Astrocyte of the hippocampus (primary cell): ENCODE data around the gene WBP1.
"Not testable (repeated sequence)": the region's sequence is repeated elsewhere in the genome, so short reads cannot be mapped to it uniquely, and the experiment has no call there.

Source experiments
- DNase-seq: peaks from one replicate; pipeline ENCODE4 v3.0.0; 2011; ENCODE audit warnings: low read depth, low spot score

WBP1 gene

GRCh38 chr2:74450570-74451190, 7.6 kb upstream of the WBP1 start:
- no peak for DNase-seq

DNA sequence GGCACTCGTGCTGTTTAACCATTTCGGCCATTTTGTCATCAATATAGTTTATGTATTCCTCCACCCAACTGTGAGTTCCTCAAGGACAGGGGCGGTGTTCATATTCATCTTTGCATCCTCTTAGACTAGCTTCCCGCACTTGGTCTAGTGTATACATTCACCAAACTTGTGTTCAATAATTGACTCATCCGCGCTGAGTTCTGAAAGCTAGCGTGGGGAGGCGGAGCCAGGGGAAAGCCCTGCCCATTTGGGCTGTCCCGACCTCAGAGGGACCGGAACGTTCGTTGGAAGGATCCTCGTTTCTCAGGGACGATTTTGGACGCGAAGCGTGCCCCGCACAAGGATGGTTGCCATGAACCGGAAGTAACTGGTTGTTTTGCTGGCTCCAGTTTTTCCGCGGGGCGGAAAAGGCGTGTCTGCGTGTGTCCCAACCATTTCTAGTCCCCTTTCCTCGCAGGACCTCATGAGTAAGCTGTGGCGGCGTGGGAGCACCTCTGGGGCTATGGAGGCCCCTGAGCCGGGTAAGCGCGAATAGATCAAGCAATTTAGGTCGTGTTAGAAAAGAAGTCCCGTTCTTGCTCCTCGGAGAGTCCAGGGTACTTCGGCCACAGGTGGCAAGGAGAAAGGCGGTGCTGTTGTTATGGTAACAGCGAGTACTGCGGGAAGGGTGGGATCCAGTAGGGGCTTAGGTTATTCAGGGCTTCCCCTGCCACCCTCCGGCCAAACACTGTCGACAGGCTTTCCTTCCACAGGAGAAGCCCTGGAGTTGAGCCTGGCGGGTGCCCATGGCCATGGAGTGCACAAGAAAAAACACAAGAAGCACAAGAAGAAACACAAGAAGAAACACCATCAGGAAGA, 3.4 kb upstream of the WBP1 start, which contains the start of gene INO80B:
Gene INO80B (plus strand): TSS at position 434 of the 858 bp plus-strand sequence. CDS start 30 bp downstream, at position 464.
- peak; percentile 99 for DNase-seq

DNA sequence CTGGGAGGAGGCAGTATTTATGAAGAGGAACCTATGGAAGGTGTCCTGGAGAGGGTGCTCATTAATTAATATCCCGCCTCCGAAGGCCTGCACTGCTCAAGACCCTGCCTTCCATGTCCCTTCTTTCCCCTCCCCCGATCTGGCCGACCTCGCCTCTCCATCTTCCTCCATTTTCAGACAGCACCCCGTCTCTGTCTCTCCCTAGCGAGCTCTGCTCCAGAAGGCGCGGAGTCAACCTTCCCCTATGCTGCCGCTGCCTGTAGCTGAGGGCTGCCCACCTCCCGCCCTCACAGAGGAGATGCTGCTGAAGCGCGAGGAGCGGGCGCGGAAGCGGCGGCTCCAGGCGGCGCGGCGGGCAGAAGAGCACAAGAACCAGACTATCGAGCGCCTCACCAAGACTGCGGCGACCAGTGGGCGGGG, 1.1 kb upstream of the WBP1 start:
- no peak for DNase-seq

- DNase-seq: peak; percentile 71
Measured at GRCh38 chr2:74457549-74458131, 598 bp upstream of the WBP1 start.

- peak; percentile 32 for DNase-seq
Measured at GRCh38 chr2:74458938-74459363, 713 bp downstream of the WBP1 start.

DNA sequence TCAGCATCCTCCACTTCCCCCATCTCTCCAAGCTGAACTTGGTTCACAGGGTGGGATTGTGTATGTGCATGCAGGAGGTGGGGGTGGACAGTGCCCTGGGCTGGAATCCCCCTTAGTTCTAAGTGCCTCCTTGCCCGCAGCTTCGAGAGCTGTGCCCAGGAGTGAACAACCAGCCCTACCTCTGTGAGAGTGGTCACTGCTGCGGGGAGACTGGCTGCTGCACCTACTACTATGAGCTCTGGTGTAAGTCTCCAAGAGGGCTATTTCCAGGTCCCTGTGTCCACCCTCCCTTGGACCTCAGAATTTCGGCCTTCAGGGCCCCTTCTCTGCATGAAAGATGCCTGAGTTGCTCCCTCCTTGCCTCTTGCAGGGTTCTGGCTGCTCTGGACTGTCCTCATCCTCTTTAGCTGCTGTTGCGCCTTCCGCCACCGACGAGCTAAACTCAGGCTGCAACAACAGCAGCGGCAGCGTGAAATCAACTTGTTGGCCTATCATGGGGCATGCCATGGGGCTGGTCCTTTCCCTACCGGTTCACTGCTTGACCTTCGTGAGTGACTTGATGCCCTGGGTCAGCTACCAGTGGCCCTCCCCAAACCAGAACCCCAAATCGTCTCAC, 1.4 kb downstream of the WBP1 start:
- DNase-seq: not testable (repeated sequence)

DNA sequence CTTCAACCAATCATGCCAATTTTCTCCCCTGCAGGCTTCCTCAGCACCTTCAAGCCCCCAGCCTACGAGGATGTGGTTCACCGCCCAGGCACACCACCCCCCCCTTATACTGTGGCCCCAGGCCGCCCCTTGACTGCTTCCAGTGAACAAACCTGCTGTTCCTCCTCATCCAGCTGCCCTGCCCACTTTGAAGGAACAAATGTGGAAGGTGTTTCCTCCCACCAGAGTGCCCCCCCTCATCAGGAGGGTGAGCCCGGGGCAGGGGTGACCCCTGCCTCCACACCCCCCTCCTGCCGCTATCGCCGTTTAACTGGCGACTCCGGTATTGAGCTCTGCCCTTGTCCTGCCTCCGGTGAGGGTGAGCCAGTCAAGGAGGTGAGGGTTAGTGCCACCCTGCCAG, 1.9 kb downstream of the WBP1 start:
- not testable (repeated sequence) for DNase-seq

DNA sequence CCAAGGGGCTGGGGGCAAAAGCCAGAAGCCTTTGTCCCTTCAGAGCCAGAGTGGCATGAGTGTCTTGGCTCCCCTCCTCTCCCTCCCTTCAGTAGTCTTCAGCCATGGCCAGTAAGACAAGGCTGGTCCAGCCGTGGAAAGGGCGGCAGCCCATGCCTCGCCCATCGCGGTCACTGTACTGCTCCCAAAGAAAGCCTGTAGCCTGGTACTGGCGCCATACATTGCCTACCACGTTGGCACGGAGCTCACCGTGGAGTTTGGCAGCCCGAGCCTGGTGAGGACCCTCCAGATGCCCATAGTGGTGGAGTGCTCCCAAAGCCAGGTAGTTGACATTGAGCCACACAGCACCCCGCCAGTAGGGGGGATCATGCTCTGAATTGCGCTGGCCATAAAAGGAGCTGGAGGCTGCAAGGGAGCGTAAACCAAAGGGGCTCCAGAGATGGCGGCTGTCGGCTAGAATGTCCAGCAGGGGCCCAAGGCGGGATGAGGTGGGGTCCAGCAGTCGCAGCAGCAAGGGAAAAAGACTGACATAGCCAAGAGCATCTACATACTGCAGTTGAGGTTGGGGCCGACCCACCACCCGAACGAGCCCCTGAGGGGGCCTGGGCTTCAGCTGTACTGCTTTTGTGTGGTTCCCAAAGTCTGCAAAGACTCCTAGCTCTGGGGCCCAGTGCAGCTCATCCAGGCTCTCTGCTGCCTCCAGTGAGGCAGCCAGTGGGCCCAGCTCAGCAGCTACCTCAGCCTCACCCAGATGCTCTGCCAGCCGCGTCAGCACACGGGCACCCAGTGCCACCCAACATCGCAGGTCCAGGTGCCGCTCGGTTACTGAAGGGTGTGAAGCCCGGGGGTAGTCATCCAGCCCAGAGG, 3.2 kb downstream of the WBP1 start:
- DNase-seq: no peak

- DNase-seq: no peak
Measured at GRCh38 chr2:74462054-74462785, 4.0 kb downstream of the WBP1 start.

DNA sequence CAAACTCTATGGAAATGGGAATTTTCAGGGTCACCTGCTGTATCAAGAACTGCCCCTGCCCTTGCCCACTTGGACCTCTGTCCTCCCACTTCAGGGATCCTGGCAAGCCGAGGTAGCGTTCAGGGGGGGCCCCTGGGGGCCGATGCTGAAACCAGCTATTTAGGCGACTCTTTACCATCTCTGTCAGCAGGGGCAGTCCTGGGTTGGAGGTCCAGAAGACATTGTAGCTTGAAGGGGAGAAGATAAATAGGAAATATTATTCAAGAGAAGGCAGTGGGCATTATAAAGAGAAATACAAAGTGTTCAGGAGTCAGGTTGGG, 4.5 kb downstream of the WBP1 start:
- DNase-seq: no peak

GRCh38 chr2:74464406-74464805, 6.2 kb downstream of the WBP1 start:
- no peak for DNase-seq

- DNase-seq: not testable (repeated sequence)
Measured at GRCh38 chr2:74470742-74471141, 12.5 kb downstream of the WBP1 start.

DNA sequence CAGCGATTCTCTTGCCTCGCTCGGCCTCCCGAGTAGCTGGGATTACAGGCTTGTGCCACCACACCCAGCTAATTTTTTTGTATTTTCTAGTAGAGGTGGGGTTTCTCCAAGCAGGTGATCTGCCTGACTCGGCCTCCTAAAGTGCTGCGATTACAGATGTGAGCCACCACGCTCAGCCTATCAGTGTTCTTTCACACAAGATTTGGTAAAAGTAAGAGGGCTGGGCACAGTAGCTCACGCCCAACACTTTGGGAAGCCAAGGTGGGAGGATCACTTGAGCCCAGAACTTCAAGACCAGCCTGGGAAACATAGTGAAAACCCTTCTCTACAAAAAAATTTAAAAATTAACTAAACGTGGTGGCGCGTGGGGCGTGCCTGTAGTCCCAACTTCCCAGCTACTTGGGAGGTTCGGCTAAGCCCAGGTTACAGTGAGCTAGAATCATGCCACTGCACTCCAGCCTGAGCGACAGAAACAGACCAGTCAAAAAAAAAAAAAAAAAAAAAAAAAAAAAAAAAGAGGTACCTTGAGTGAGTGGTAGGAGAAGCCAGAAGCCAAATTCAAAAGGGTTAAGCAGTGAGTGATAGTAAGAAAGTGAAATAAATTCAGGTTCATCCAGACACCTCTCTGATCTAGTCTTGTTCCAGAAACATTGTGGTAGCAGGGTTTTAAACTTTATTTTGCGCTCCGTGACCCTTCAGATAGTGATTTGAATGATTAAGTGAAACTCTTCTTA, 13.3 kb downstream of the WBP1 start:
- DNase-seq: no peak

DNA sequence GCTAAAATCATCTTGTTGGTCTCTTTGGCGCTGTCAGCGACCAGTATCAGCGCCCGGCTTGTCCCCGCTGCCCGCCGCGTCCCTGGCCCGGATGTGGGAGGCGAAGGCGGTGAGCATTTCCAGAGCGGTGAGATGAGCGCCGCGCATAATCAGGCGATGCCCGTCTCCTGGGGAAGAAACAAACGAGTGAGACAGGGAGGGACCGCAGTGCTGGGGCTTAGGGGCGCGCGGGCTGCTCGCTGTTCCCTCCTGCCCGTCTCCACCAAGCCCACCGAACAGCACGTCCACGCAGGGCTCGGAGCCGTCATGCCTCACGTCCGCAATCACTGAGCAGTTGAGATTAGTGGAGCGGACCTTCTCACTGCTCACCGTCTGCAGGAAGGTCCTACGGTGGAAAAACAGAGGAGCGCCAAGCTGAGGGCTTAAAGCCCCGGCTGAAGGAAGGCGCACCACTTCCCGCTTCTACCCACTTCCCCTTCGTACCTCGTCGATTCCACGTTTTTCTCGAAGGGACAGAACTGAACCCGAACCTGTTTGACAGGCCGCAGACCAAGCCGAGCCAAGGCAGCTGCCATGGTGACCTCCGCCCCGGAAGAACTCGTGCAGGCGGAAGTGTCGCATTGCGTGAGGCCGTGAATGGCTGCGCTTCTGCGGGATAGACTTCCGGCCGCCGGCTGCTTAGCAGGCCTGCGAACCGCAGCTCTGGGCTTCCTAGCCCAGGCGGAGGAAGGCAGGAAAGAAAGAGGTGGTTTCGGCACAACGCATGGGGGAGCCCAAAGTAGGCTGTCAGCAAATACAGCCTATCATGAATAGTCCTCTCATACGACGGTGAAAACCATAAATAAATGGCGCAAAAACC, 14.1 kb downstream of the WBP1 start, which contains the start of gene MRPL53:
Gene MRPL53 (minus strand): TSS at position 595 of the 859 bp plus-strand sequence. CDS start 20 bp downstream, at position 575.
- peak; percentile 97 for DNase-seq

DNA sequence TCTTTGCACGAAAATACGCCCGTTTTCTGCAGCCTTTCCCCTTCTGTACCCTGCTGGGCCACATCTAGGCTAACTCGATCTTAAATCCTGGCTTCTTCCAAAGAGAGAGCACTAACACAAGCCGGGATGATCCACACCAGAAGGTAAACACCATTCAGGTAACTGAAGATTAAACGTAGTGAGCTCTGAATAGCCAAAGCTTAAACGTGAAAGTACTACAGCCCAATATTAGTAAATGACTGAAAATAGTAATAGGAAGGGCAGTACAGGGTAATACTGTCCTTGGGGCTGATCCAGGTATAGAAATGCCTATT, 14.7 kb downstream of the WBP1 start:
- DNase-seq: no peak

- no peak for DNase-seq
Measured at GRCh38 chr2:74474481-74474880, 16.2 kb downstream of the WBP1 start.

GRCh38 chr2:74474899-74475298, 16.7 kb downstream of the WBP1 start:
- DNase-seq: no peak

DNA sequence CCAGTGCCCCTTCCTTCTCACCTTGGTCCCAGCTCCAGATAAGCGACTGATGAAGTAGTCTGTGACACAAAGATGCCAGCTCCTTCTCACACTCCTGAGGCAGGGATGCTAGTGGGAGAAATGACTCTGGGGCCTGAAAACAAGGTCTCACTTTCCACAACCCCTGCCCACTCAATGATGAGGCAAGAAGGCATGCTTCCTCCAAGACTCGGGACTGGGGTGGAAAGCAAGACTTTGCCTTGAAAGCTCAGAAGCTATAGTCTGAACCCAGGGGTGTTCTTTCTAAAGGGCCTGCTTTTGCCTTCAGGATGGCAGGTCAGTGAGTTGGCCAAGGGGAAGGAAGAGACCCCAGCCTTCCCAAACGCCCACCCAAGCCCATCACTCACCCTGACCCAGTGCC, 23.2 kb downstream of the WBP1 start:
- no peak for DNase-seq
